ENCODE data around the gene RNF213. TPM values are rescaled to one million over a fixed set of nuclear protein-coding genes. Genes with fewer than 3 reads are reported as not detected.
A peak's percentile ranks its signal among the peaks of the same experiment; 100 is the strongest.

The RNF213 gene
- total and polyA plus RNA-seq, 9 donors, result 21.5 to 89.1 (median 50.8) TPM

DNA sequence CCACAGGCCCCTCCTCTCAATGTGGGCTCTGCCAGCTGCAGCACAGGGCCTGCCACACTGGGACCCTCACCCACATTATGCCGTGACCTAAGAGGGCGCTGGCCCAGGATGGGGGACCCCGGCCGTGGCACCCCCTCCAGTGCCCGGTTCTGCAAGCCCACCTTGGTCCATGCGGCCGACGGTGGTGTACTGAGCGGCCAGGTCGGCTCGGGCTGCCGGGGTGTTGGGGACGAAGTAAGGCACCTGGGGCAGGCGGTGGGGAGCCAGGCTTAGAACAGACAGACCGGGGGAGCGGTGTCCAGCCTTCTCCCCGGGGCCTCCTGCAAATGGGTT is 47.0 kb upstream of the RNF213 start:
- no peaks in the 10 kb centered on the region for H3K9me3 ChIP-seq
- 93 to 96% (median 94%) methylated on average over 15 to 17 of the region's 17 CpGs for WGBS, 3 donors
- intact Hi-C loops (cut with DNase I), result no loop called here
- no peak overlapping the region for H3K4me3 ChIP-seq
- H3K27me3 ChIP-seq, result no peaks in the 10 kb centered on the region
- DNase-seq, result no peak
- H3K36me3 ChIP-seq, result no peaks in the 10 kb centered on the region
- H3K27ac ChIP-seq, result no peak overlapping the region
- TF ChIP-seq POLR2A (IDR thresholded peaks at IDR 0.05), result no peak
- no peak for TF ChIP-seq EP300 (IDR thresholded peaks at IDR 0.05)
- TF ChIP-seq, protein P1, sequence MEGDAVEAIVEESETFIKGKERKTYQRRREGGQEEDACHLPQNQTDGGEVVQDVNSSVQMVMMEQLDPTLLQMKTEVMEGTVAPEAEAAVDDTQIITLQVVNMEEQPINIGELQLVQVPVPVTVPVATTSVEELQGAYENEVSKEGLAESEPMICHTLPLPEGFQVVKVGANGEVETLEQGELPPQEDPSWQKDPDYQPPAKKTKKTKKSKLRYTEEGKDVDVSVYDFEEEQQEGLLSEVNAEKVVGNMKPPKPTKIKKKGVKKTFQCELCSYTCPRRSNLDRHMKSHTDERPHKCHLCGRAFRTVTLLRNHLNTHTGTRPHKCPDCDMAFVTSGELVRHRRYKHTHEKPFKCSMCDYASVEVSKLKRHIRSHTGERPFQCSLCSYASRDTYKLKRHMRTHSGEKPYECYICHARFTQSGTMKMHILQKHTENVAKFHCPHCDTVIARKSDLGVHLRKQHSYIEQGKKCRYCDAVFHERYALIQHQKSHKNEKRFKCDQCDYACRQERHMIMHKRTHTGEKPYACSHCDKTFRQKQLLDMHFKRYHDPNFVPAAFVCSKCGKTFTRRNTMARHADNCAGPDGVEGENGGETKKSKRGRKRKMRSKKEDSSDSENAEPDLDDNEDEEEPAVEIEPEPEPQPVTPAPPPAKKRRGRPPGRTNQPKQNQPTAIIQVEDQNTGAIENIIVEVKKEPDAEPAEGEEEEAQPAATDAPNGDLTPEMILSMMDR (IDR thresholded peaks at IDR 0.05), result no peak
- H3K4me1 ChIP-seq (ENCODE audit: insufficient read depth), result no peaks in the 10 kb centered on the region

DNA sequence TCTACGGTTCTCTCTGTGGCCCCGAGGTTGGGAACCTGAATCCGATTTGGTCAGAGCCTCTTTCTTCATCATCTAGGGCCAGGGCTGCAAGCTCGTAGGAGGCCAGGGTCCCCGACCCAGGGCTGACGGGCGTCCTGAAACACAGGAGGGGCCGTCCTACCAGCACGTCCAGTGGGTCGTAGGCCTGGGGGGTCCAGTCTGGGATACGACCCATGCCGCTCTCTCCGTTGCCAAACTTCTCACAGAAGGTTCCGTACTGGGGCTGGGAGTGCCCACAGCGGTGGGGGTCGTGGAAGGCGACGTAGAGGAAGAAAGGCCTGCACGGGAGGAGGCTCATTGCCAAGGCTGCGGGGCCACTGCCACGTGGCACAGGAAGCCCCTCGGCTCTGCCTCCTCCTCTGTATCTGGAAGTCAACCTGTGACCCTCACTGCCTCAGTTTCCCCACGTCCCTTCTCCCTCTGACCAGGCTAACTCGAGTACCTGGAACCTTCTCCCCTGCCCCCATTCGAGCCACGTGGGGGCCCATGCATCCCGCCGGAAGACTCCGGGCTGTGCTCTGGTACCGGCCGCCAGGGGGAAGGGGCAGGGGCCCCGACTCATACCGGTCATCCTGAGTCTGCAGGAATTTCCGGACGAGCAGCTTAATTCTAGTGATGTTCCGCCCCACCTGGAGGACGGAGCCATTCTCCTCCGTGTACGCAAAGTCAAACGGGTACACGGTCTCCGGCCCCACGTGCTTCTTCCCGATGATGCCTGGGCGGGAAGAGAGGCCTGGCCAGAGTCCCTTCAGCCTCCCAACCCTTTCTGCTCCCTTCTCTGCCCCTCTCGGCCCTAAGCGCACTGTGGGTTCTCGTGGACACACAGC is 46.4 kb upstream of the RNF213 start:
- TF ChIP-seq EP300 (IDR thresholded peaks at IDR 0.05) (no peak), POLR2A (IDR thresholded peaks at IDR 0.05) (no peak)
- TF ChIP-seq, protein P1 (IDR thresholded peaks at IDR 0.05), result no peak
- H3K9me3 ChIP-seq, result no peaks in the 10 kb centered on the region
- intact Hi-C loops (cut with DNase I), result no loop called here
- H3K36me3 ChIP-seq, result no peaks in the 10 kb centered on the region
- peak in 1 of 5 donors; percentile 16 for DNase-seq
- H3K27me3 ChIP-seq, result no peaks in the 10 kb centered on the region
- 91 to 94% (median 92%) methylated on average over 48 of the region's 48 CpGs for WGBS, 3 donors
- H3K4me3 ChIP-seq, result no peak overlapping the region
- peaks cover 2% of the 10 kb centered on the region for H3K4me1 ChIP-seq (ENCODE audit: insufficient read depth)
- H3K27ac ChIP-seq, result no peak overlapping the region

DNA sequence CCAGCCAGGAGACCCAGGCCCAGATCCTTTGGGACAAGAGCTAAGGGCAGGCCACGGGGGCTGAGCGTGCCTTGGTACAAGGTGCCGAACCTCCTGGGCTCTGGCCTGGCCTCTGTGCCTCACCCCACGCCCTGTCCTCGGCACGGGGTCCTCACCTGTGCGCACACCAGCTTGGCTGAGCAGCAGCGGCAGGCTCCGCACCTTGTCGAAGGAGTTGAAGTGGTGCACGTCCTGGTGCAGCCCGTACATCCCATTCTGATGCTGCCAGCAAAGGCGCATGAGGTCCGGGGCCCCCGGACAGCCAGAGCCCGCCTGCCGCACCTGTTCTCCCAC is 45.8 kb upstream of the RNF213 start:
- Histone ChIP-seq H3K36me3 (no peaks in the 10 kb centered on the region), H3K4me3 (no peak overlapping the region)
- intact Hi-C loops (cut with DNase I), result no loop called here

DNA sequence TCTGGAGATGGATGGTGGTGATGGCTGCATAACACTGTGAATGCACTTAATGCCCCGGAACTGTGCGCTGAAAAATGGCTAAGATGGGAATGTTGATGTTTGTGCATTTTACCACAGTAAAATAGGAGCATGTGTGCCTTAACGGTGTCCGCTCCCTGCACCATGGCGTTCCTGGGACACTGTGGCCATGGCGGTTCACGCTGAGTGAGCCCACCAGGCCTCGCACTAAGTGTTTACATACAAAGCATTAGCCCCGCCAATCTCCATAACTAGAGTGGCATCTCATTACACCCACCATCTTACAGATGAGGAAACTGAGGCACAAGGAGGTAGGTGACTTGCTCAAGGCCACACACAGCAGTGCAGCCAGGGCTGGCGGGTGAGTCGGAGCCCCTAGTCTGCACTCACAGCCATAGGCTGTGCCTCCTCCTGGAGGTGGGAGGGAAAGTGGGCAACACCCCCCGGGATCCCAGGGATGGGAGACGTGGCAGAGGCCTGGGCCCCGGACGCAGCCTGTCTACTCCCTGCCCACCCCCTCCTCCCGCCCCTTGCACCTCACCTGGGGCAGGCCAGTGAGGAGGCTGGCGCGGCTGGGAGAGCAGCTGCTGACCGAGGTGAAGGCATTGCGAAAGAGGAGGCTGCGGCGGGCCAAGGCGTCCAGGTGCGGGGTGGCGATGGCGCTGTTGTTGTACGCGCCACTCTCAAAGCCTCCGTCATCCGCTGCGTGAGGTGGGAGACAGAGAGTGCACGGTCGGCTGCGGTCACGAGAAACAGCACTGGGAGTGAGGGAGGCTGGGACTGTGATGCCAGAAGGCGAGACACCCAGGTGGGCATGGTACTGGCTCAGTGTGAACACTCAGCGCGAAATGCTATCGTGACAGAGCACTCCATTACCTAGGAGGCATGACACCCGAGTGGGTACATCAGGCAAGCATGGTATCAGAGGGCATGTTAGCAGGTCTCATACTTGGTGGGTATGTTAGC is 43.9 kb upstream of the RNF213 start:
- H3K4me3 ChIP-seq, result no peak overlapping the region
- H3K4me1 ChIP-seq (ENCODE audit: insufficient read depth), result peaks cover 9% of the 10 kb centered on the region
- intact Hi-C loops (cut with DNase I), result no loop called here
- TF ChIP-seq EP300 (IDR thresholded peaks at IDR 0.05) (no peak), POLR2A (IDR thresholded peaks at IDR 0.05) (no peak)
- TF ChIP-seq, protein P1 (IDR thresholded peaks at IDR 0.05), result no peak
- H3K27me3 ChIP-seq, result no peaks in the 10 kb centered on the region
- no peaks in the 10 kb centered on the region for H3K36me3 ChIP-seq
- no peak overlapping the region for H3K27ac ChIP-seq
- 95 to 96% (median 96%) methylated on average over 40 of the region's 40 CpGs for WGBS, 3 donors
- DNase-seq, result peak in 1 of 5 donors; percentile 21
- H3K9me3 ChIP-seq, result no peaks in the 10 kb centered on the region

More for the DNA sequence above, 45.8 kb upstream of the RNF213 start:
- H3K4me1 ChIP-seq (ENCODE audit: insufficient read depth), result peaks cover 4% of the 10 kb centered on the region
- WGBS, 3 donors, result 88 to 95% (median 93%) methylated on average over 17 of the region's 17 CpGs
- peak in 1 of 5 donors; percentile 21 for DNase-seq
- no peaks in the 10 kb centered on the region for H3K9me3 ChIP-seq
- TF ChIP-seq, protein P1 (IDR thresholded peaks at IDR 0.05), result no peak
- TF ChIP-seq EP300 (IDR thresholded peaks at IDR 0.05), result no peak
- H3K27me3 ChIP-seq, result no peaks in the 10 kb centered on the region
- no peak overlapping the region for H3K27ac ChIP-seq
